Lower lobe of right lung (tissue), 2 donors: ENCODE data around the gene SLC8A1. TPM values are rescaled to one million over a fixed set of nuclear protein-coding genes. Genes with fewer than 3 reads are reported as not detected.

Experiments used
- ATAC-seq, 2 donors: fragments of 200-7000 bp; cut with Tn5 transposase; one replicate each; pipeline ENCODE4 v1.9.1; 2020 to 2022; ENCODE audit warnings: mild to moderate bottlenecking in 2 of 2, moderate library complexity in 2 of 2
- DNase-seq: peaks from one replicate; pipeline ENCODE4 v3.0.0-alpha.2; 2020
- H3K27ac ChIP-seq: fragments of 200-600 bp; one replicate; pipeline ENCODE4 v1.8.0; 2022
- H3K27me3 ChIP-seq: fragments of 200-600 bp; one replicate; pipeline ENCODE4 v1.8.0; 2022; ENCODE audit warnings: low read depth
- H3K36me3 ChIP-seq: fragments of 200-600 bp; one replicate; pipeline ENCODE4 v1.8.0; 2022; ENCODE audit warnings: mild to moderate bottlenecking
- H3K4me1 ChIP-seq: fragments of 200-600 bp; one replicate; pipeline ENCODE4 v1.8.0; 2022
- H3K4me3 ChIP-seq: fragments of 200-600 bp; one replicate; pipeline ENCODE4 v1.8.0; 2022; ENCODE audit warnings: mild to moderate bottlenecking
- H3K9me3 ChIP-seq: fragments of 200-600 bp; one replicate; pipeline ENCODE4 v1.8.0; 2022
- CTCF ChIP-seq: fragments of 200-600 bp; IDR thresholded peaks from one replicate; pipeline ENCODE4 v1.8.0; 2022; ENCODE audit warnings: antibody characterized with exemption, mild to moderate bottlenecking
- intact Hi-C: fragments of 100-400 bp; cut with DNase I; formaldehyde crosslinking; loops from one replicate; pipeline ENCODE4 v1.11.0; 2022
- total RNA-seq: library from RNA; stranded (reverse); fragmentation: NEBNext Ultra II Directional; extraction: Animal tissue kit (Norgen Biotek cat#: 25700); gene quantifications from one replicate; pipeline ENCODE4 v1.2.1, GENCODE V29; 2021
- donor health status: DM: no; HTN: yes; CAD: no; lungs with severe emphysema.

Gene SLC8A1
- total RNA-seq, 1 donor from 2014 or later: 58.5 TPM

DNA sequence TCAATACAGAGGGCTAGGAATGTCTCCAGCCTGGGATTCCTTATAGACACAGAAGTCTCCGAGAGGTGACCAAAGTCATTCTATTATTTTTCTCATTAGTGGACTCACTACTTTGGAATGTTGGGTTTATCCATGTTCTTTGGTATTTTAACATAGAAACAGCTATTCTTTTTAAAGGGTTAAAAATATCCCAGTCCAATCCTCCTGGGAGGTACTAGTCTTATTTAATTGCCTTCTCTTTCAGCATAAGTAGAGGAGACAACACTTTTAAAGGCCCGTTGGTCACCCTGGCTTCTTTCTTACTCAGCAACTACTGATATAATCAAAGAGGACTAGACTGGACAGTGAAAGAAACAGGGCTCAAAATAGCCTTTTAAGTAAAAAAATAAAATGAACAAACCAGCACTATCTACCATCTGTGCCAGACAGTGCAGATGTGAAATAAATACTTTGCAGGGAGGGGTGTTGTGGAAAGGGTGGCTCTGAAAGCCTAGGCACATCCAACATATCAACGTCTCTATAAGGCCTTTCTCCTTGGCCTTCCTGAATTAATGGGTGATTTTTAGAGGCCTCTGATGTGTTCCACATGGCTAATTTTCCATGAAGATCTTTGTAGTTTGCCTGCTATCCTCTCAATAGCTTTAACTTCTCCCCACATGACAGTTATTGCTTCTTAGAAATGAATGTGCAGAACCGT, 338.5 kb downstream of the SLC8A1 start:
- Histone ChIP-seq H3K27ac (no peak overlapping the region), H3K4me3 (no peak overlapping the region), H3K9me3 (no peaks in the 10 kb centered on the region), H3K27me3 (no peaks in the 10 kb centered on the region), H3K4me1 (no peaks in the 10 kb centered on the region), H3K36me3 (no peaks in the 10 kb centered on the region)
- intact Hi-C loops: no loop called here
- TF ChIP-seq CTCF: no peak
- DNase-seq (no peak), ATAC-seq (no peak)

GRCh38 chr2:40109381-40109780, 342.5 kb downstream of the SLC8A1 start:
- Histone ChIP-seq H3K36me3 (no peaks in the 10 kb centered on the region), H3K4me1 (no peaks in the 10 kb centered on the region), H3K9me3 (no peaks in the 10 kb centered on the region), H3K27me3 (no peaks in the 10 kb centered on the region), H3K27ac (no peak overlapping the region), H3K4me3 (no peak overlapping the region)
- ATAC-seq: no peak
- intact Hi-C loops: no loop called here
- no peak for TF ChIP-seq CTCF
- no peak for DNase-seq

DNA sequence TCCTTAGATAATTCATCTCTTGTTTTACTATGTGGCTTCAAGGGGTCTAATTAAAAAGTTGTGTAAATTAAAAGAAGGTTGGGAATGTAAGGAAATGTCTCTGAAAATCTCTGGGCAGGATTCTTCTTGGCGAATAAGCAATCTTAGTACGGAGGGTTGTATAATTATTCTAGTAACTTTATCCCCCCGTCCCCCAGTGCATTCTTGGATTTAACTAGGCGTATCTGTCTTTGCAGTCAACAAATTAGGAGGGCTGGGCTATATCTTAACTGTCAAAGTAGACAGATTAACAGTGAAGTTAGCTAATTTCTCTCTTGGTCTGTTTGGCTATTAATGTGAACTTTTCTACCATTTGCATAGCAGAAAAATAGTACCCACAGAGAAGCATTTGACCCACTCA, 343.0 kb downstream of the SLC8A1 start:
- Histone ChIP-seq H3K9me3 (no peaks in the 10 kb centered on the region), H3K27ac (no peak overlapping the region), H3K4me3 (no peak overlapping the region), H3K27me3 (no peaks in the 10 kb centered on the region), H3K36me3 (no peaks in the 10 kb centered on the region), H3K4me1 (no peaks in the 10 kb centered on the region)
- TF ChIP-seq CTCF: no peak
- ATAC-seq (no peak), DNase-seq (no peak)
- intact Hi-C loops: no loop called here

GRCh38 chr2:40106061-40106460, 345.8 kb downstream of the SLC8A1 start:
- H3K27me3 ChIP-seq: no peaks in the 10 kb centered on the region
- H3K36me3 ChIP-seq: no peaks in the 10 kb centered on the region
- no peak for TF ChIP-seq CTCF
- no peaks in the 10 kb centered on the region for H3K9me3 ChIP-seq
- H3K4me3 ChIP-seq: no peak overlapping the region
- DNase-seq: no peak
- intact Hi-C loops: no loop called here
- H3K27ac ChIP-seq: no peak overlapping the region
- no peaks in the 10 kb centered on the region for H3K4me1 ChIP-seq
- no peak for ATAC-seq

DNA sequence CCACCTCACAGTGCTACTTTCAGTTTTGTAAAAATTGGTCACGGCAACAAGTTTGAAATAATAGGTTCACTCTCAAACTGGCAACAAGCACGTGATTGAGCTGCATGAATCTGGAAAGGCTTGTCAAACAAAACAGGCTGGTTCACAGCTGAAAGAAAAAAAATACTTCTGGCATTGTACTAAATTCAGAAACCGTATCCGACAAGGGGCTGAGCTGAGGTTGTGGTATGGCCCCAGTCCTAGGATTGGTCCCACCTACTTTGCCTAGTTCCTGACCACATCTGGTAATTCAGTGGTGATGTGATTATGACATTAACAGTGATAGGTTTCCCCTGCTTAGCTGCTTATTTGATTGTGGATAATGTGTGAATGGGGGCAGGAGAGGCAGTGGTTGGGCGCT, 346.3 kb downstream of the SLC8A1 start:
- no peaks in the 10 kb centered on the region for H3K27me3 ChIP-seq
- DNase-seq: no peak

More for the DNA sequence above, 346.3 kb downstream of the SLC8A1 start:
- no peaks in the 10 kb centered on the region for H3K4me1 ChIP-seq
- ATAC-seq: no peak
- H3K36me3 ChIP-seq: no peaks in the 10 kb centered on the region
- intact Hi-C loops: no loop called here
- no peaks in the 10 kb centered on the region for H3K9me3 ChIP-seq
- TF ChIP-seq CTCF: no peak
- no peak overlapping the region for H3K27ac ChIP-seq
- no peak overlapping the region for H3K4me3 ChIP-seq
